Suppressor macrophage treated with lipopolysaccharide for 4 hours (primary cell): Measurements from ENCODE around the gene GINS1.
A peak's percentile ranks its signal among the peaks of the same experiment; 100 is the strongest.

Source experiments
- DNase-seq: peaks from one replicate; pipeline ENCODE4 v3.0.0-alpha.2; 2020

GINS1 gene

GRCh38 chr20:25478889-25479568, 71.6 kb downstream of the GINS1 start:
- DNase-seq: no peak

GRCh38 chr20:25479638-25480037, 72.2 kb downstream of the GINS1 start:
- no peak for DNase-seq

- no peak for DNase-seq
These were observed 72.7 kb downstream of the GINS1 start for GRCh38 chr20:25480156-25480555.

- no peak for DNase-seq
These were observed 73.3 kb downstream of the GINS1 start for GRCh38 chr20:25480797-25481196.

- no peak for DNase-seq
These were observed 73.9 kb downstream of the GINS1 start for GRCh38 chr20:25481235-25481917.

- no peak for DNase-seq
These were observed 74.4 kb downstream of the GINS1 start for GRCh38 chr20:25481918-25482253.

- DNase-seq: peak; percentile 52
These were observed 76.1 kb downstream of the GINS1 start for GRCh38 chr20:25483431-25484132.

GRCh38 chr20:25484224-25484846, 76.9 kb downstream of the GINS1 start:
- no peak for DNase-seq

- no peak for DNase-seq
These were observed 77.5 kb downstream of the GINS1 start for GRCh38 chr20:25484911-25485511.

- DNase-seq: no peak
These were observed 78.4 kb downstream of the GINS1 start for GRCh38 chr20:25485872-25486271.

GRCh38 chr20:25486377-25486776, 78.9 kb downstream of the GINS1 start:
- DNase-seq: no peak

GRCh38 chr20:25487306-25487705, 79.8 kb downstream of the GINS1 start:
- no peak for DNase-seq

GRCh38 chr20:25487975-25488374, 80.5 kb downstream of the GINS1 start:
- DNase-seq: no peak

- no peak for DNase-seq
These were observed 81.9 kb downstream of the GINS1 start for GRCh38 chr20:25489221-25489871.

- no peak for DNase-seq
These were observed 83.4 kb downstream of the GINS1 start for GRCh38 chr20:25490656-25491445.

- DNase-seq: no peak
These were observed 84.1 kb downstream of the GINS1 start for GRCh38 chr20:25491446-25492038.

GRCh38 chr20:25493137-25493536, 85.7 kb downstream of the GINS1 start:
- no peak for DNase-seq

GRCh38 chr20:25493748-25494505, 86.5 kb downstream of the GINS1 start:
- no peak for DNase-seq

GRCh38 chr20:25494506-25495188, 87.2 kb downstream of the GINS1 start:
- no peak for DNase-seq

GRCh38 chr20:25495189-25495824, 87.8 kb downstream of the GINS1 start:
- DNase-seq: no peak
